Vagina (tissue), 2 donors: ENCODE data around the gene SLC2A6. TPM values are rescaled to one million over a fixed set of nuclear protein-coding genes. Genes with fewer than 3 reads are reported as not detected.

Experiments
- DNase-seq, 2 donors: peaks; one replicate each; pipeline ENCODE4 v3.0.0-alpha.2; 2017; ENCODE audit errors: extremely low spot score in 2 of 2
- H3K27ac ChIP-seq: fragments of 200-600 bp; sonication (generic); one replicate; pipeline ENCODE4 v1.5.1; 2019
- H3K27me3 ChIP-seq: fragments of 200-600 bp; sonication (generic); one replicate; pipeline ENCODE4 v1.5.1; 2019
- H3K36me3 ChIP-seq, 2 donors: fragments of 200-600 bp; sonication (generic); one replicate each; pipeline ENCODE4 v1.5.1; 2017 to 2019
- H3K4me1 ChIP-seq: fragments of 200-600 bp; sonication (generic); one replicate; pipeline ENCODE4 v1.5.1; 2019
- H3K4me3 ChIP-seq, 2 donors: fragments of 200-600 bp; sonication (generic); 1 replicate in 1 of 2; 2 replicates in 1 of 2; pipeline ENCODE4 v1.5.1; 2016 to 2019
- H3K9me3 ChIP-seq: fragments of 200-600 bp; sonication (generic); one replicate; pipeline ENCODE4 v1.5.1; 2019
- POLR2A ChIP-seq, 2 donors: fragments of 450-650 bp; IDR thresholded peaks; one replicate each; pipeline ENCODE4 v1.6.1; 2017; ENCODE audit warnings: antibody characterized with exemption in 2 of 2, mild to moderate bottlenecking in 2 of 2, moderate library complexity in 2 of 2
- POLR2AphosphoS5 ChIP-seq, 2 donors: sonication (generic); formaldehyde crosslinking; IDR thresholded peaks; one replicate each; pipeline ENCODE4 v1.9.0; 2017; ENCODE audit warnings: antibody characterized with exemption in 2 of 2, mild to moderate bottlenecking in 2 of 2, low read depth in 1 of 2; ENCODE audit not compliant: insufficient read depth in 1 of 2
- intact Hi-C: fragments of 100-400 bp; cut with DNase I; formaldehyde crosslinking; loops from one replicate; pipeline ENCODE4 v1.15.1; 2023
- total RNA-seq: library from RNA; depleted of rRNA; stranded (reverse); fragments of >200 nt; gene quantifications from one replicate; pipeline ENCODE4 v1.2.3, GENCODE V29; 2016
- TF ChIP-seq, protein P1 (sequence below), 3 experiments: fragments of 450-650 bp in 2 of 3; fragments of 200-600 bp in 1 of 3; sonication (generic) in 1 of 3; IDR thresholded peaks; one replicate each; pipeline ENCODE4 v1.5.1; 2017 to 2019; ENCODE audit warnings: antibody characterized with exemption in 3 of 3, mild to moderate bottlenecking in 2 of 3, moderate library complexity in 2 of 3

SLC2A6 gene
- total RNA-seq, 1 donor from 2014 or later: 3.7 TPM

DNA sequence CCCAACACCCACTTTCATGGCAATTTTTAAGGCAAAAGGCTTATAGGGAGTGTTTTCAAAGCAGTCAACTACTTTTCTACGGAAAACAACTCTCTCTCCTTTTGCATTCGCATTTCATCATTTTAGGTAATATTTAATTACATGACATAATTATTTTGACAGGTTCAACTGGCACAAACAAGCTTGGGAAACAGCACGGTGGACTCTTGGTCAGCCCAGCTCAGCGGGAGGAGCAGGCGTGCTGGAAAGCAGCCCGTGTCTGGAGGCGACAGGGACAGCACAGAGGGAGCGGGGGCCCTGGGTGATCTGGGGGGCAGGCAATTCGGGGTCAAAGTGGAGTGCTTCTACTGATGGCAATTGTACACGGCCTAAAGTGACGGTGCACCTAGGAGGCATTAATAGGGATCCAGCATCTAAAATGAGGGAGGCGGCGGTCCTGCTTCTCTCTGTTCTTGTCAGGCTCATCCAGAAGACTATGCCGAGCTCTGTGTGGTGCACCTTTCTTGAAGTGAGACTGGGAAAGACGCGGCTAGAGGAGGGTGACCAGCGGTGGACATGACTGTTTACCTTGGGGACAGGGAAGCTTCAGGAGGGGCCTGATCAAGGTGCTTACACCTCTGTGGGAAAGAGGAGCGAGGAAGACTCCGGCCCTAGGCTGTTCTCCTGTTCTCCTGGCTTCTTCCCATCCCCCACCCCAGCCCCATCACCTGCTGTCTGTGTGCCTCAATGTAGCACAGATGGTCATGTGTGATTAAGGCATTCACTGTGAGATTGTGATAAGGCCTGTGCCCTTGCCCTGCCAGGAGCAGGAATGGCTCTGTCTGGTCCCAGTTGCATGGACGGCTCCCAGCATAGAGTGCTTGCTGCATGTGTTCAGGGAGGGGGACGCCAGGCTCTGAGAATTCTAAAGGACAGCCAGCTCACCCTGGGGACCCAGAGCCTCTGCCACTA is 42.5 kb upstream of the SLC2A6 start:
- intact Hi-C loops: no loop called here
- no peak overlapping the region for H3K27ac ChIP-seq
- no peak for DNase-seq
- TF ChIP-seq, protein P1, sequence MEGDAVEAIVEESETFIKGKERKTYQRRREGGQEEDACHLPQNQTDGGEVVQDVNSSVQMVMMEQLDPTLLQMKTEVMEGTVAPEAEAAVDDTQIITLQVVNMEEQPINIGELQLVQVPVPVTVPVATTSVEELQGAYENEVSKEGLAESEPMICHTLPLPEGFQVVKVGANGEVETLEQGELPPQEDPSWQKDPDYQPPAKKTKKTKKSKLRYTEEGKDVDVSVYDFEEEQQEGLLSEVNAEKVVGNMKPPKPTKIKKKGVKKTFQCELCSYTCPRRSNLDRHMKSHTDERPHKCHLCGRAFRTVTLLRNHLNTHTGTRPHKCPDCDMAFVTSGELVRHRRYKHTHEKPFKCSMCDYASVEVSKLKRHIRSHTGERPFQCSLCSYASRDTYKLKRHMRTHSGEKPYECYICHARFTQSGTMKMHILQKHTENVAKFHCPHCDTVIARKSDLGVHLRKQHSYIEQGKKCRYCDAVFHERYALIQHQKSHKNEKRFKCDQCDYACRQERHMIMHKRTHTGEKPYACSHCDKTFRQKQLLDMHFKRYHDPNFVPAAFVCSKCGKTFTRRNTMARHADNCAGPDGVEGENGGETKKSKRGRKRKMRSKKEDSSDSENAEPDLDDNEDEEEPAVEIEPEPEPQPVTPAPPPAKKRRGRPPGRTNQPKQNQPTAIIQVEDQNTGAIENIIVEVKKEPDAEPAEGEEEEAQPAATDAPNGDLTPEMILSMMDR (IDR thresholded peaks at IDR 0.05): no peak
- TF ChIP-seq POLR2AphosphoS5 (IDR thresholded peaks at IDR 0.05; ENCODE audit: insufficient read depth in 1 of 2, low read depth in 1 of 2) (no peak), POLR2A (IDR thresholded peaks at IDR 0.05) (no peak)
- H3K4me1 ChIP-seq: peaks cover 2% of the 10 kb centered on the region
- H3K4me3 ChIP-seq: no peak overlapping the region
- no peaks in the 10 kb centered on the region for H3K27me3 ChIP-seq
- H3K9me3 ChIP-seq: no peaks in the 10 kb centered on the region
- no peaks in the 10 kb centered on the region for H3K36me3 ChIP-seq

DNA sequence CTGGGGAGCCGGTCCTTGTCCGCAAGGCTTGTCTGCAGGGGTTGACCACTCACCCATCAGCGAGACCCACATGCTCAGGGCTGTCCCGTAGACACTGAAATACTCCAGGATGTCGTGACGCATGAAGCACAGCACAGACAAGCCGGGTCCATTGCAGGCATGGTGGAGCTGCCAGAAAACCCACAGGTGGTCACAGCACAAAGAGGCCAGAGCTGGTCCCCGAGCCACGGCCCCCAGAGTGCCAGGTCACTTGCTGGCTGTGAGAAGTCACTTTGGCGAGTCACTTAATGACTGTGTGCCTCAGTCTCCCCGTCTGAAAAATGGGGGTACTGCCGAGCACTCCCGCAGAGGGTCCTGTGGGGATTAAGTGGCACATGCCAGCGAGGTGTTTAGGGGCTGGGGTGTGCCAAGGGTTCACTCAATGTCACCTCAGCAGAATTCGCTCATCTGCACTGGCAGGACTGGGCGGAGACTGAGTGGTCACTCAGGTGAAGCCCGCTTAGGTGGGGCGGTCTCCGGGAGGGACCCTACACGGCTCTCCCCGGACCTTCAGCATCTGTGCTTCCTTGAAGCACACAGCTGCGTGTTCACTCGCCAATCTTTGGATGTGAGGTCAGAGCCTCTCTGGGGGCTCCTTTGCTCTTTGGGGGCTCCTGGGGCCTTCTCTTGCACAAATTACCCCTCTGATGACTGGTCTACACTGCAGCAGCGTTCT is 41.4 kb upstream of the SLC2A6 start:
- H3K36me3 ChIP-seq: no peaks in the 10 kb centered on the region
- no peak for DNase-seq
- intact Hi-C loops: no loop called here
- no peaks in the 10 kb centered on the region for H3K9me3 ChIP-seq
- no peak overlapping the region for H3K27ac ChIP-seq
- TF ChIP-seq POLR2A (IDR thresholded peaks at IDR 0.05) (no peak), POLR2AphosphoS5 (IDR thresholded peaks at IDR 0.05; ENCODE audit: insufficient read depth in 1 of 2, low read depth in 1 of 2) (no peak)
- TF ChIP-seq, protein P1 (IDR thresholded peaks at IDR 0.05): no peak
- H3K4me1 ChIP-seq: no peaks in the 10 kb centered on the region
- H3K4me3 ChIP-seq: no peak overlapping the region
- H3K27me3 ChIP-seq: no peaks in the 10 kb centered on the region

DNA sequence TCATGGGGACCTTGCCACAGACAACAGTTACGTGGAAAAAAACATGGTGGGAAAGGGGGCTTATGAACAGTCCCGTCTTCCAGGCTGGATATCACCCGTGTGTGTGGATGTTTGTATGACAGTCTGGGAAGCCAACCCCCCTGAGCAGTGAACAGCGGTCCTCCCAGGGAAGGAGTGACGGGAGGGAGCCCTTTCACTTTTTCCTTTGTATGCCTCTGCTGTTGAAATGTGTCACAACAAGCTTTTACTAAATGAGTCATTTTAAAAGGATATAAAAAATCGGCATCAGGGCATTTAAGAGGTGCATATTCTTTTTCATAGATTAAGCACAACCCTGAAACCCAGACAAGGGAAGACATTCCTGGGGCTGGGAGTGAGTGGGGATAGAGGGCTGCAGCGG is 40.8 kb upstream of the SLC2A6 start:
- no peak overlapping the region for H3K4me3 ChIP-seq
- DNase-seq: no peak
- no peaks in the 10 kb centered on the region for H3K36me3 ChIP-seq
- no peaks in the 10 kb centered on the region for H3K4me1 ChIP-seq
- no peak for TF ChIP-seq POLR2A (IDR thresholded peaks at IDR 0.05)
- H3K27me3 ChIP-seq: no peaks in the 10 kb centered on the region
- no peak overlapping the region for H3K27ac ChIP-seq
- H3K9me3 ChIP-seq: no peaks in the 10 kb centered on the region
- intact Hi-C loops: no loop called here

DNA sequence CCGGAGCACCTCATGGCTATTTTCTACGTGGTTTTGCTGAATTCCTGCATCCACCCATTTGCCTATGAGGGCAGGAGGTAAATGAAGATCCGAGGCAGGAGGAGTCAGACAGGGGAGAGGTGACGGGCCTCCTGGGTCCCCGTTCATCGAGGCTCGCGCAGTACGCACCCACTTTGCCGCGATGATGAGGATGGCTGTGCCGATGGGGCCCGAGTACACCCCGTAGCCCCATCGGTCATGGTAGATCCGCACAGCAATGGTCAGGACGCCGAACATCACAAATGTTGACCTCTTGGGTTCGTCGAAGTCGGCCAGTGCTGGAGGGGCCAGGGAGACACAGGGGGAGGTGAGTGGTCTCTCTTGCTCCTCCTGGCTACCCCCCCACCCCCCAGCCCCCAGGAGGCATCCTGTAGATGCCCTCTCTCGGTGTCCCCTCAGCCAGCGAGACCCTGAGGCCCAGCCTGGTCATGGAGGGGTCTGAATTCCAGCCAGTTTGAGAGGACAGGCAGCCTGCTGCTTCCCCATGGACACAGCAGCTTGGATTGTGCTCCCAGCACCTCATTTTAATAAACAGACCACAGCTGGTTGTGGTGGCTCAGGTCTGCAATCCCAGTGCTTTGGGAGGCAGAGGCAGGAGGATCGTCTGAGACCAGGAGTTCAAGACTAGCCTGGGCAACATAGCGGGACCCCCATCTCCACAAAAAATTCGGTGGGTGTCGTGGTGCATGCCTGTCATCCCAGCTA is 40.0 kb upstream of the SLC2A6 start:
- Histone ChIP-seq H3K4me1 (no peaks in the 10 kb centered on the region), H3K36me3 (no peaks in the 10 kb centered on the region), H3K4me3 (no peak overlapping the region), H3K9me3 (no peaks in the 10 kb centered on the region), H3K27ac (no peak overlapping the region), H3K27me3 (no peaks in the 10 kb centered on the region)
- DNase-seq: no peak
- intact Hi-C loops: no loop called here
- TF ChIP-seq, protein P1 (IDR thresholded peaks at IDR 0.05): no peak
- TF ChIP-seq POLR2AphosphoS5 (IDR thresholded peaks at IDR 0.05; ENCODE audit: insufficient read depth in 1 of 2, low read depth in 1 of 2) (no peak), POLR2A (IDR thresholded peaks at IDR 0.05) (no peak)

DNA sequence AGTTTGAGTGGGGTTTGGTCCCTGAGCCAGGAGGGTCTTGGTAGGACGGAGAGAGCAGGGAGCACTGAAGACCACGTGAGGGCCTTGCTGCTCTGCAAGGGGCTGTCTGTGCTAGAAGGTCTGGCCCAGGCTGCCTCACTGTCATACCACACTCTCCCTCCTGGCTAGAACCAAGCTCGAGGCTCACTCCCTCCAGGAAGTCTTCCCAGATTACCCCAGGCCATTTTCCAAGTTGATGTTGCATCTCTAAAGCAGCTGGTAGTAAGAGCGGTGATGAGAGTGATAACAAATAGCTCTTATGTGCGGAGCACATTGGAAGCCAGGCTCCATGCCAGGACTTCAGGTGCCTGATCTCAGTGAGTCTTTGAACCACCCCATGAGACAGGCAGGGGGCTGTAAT is 39.3 kb upstream of the SLC2A6 start:
- no peak overlapping the region for H3K27ac ChIP-seq
- H3K27me3 ChIP-seq: no peaks in the 10 kb centered on the region
- no peaks in the 10 kb centered on the region for H3K36me3 ChIP-seq
- intact Hi-C loops: no loop called here
- DNase-seq: no peak
- TF ChIP-seq POLR2A (IDR thresholded peaks at IDR 0.05) (no peak), POLR2AphosphoS5 (IDR thresholded peaks at IDR 0.05; ENCODE audit: insufficient read depth in 1 of 2, low read depth in 1 of 2) (no peak)
- TF ChIP-seq, protein P1 (IDR thresholded peaks at IDR 0.05): no peak
- no peak overlapping the region for H3K4me3 ChIP-seq
- H3K4me1 ChIP-seq: no peaks in the 10 kb centered on the region
- no peaks in the 10 kb centered on the region for H3K9me3 ChIP-seq
